Neural crest cell (in vitro differentiated cells): ENCODE results near the gene OR7G3. TPM values are rescaled to one million over a fixed set of nuclear protein-coding genes. Genes with fewer than 3 reads are reported as not detected.

Experiments
- DNase-seq: peaks from one replicate; pipeline ENCODE4 v3.0.0; 2021; ENCODE audit warnings: low read depth, mixed read lengths, low spot score
- H3K27ac Mint-ChIP-seq: one replicate; pipeline ENCODE4 v1.8.0; 2021; ENCODE audit warnings: mild to moderate bottlenecking, mixed read lengths; ENCODE audit not compliant: unreplicated experiment
- H3K27me3 Mint-ChIP-seq: 2 replicates; pipeline ENCODE4 v1.8.0; 2021; ENCODE audit warnings: low read depth, mild to moderate bottlenecking, mixed read lengths
- H3K36me3 Mint-ChIP-seq: 2 replicates; pipeline ENCODE4 v1.8.0; 2021; ENCODE audit warnings: low read depth, mild to moderate bottlenecking, mixed read lengths
- H3K4me1 Mint-ChIP-seq: 2 replicates; pipeline ENCODE4 v1.8.0; 2021; ENCODE audit warnings: mixed read lengths
- H3K4me3 Mint-ChIP-seq: one replicate; pipeline ENCODE4 v1.8.0; 2021; ENCODE audit warnings: mild to moderate bottlenecking, mixed read lengths
- H3K9me3 Mint-ChIP-seq: 2 replicates; pipeline ENCODE4 v1.8.0; 2021; ENCODE audit warnings: mixed read lengths
- CTCF ChIP-seq: fragments of 200-600 bp; sonication (generic); conservative IDR thresholded peaks from 2 replicates; pipeline ENCODE4 v1.5.0; 2021; ENCODE audit warnings: antibody characterized with exemption, mild to moderate bottlenecking
- long read RNA-seq: library from polyadenylated mRNA; unstranded; transcript quantifications from one replicate; pipeline ENCODE4 v2.0.0, GENCODE V29; 2020
- total RNA-seq: library from RNA; stranded (reverse); gene quantifications from 2 replicates; pipeline ENCODE4 v1.2.1, GENCODE V29; 2021

The OR7G3 gene
- not detected in 2 replicates for total RNA-seq
- long read RNA-seq, result 0 reads

GRCh38 chr19:9126900-9127405 is at the start of gene OR7G3:
TSS of gene OR7G3 (minus strand) at chr19:9126950. CDS start at chr19:9126950, 0 bp downstream.
- Mint-ChIP-seq H3K36me3 (no peaks in the 10 kb centered on the region), H3K4me1 (no peaks in the 10 kb centered on the region), H3K27ac (no peak within 1 kb of the TSS), H3K4me3 (no peak within 1 kb of the TSS), H3K27me3 (peaks cover 22% of the 10 kb centered on the region), H3K9me3 (peaks cover 3% of the 10 kb centered on the region)
- TF ChIP-seq CTCF, result no peak
- DNase-seq, result no peak

GRCh38 chr19:9175326-9175725 is 48.6 kb upstream of the OR7G3 start:
- Mint-ChIP-seq H3K27ac (no peak overlapping the region), H3K36me3 (peaks cover 24% of the 10 kb centered on the region), H3K27me3 (peaks cover 10% of the 10 kb centered on the region), H3K4me3 (no peak overlapping the region), H3K9me3 (peaks cover 8% of the 10 kb centered on the region), H3K4me1 (no peaks in the 10 kb centered on the region)
- no peak for TF ChIP-seq CTCF
- DNase-seq, result no peak

GRCh38 chr19:9171393-9171991 is 44.7 kb upstream of the OR7G3 start:
- no peak overlapping the region for H3K4me3 Mint-ChIP-seq
- no peaks in the 10 kb centered on the region for H3K4me1 Mint-ChIP-seq
- no peaks in the 10 kb centered on the region for H3K27me3 Mint-ChIP-seq
- no peak for TF ChIP-seq CTCF
- no peak for DNase-seq
- H3K36me3 Mint-ChIP-seq, result peaks cover 19% of the 10 kb centered on the region
- H3K27ac Mint-ChIP-seq, result no peak overlapping the region
- peaks cover 4% of the 10 kb centered on the region for H3K9me3 Mint-ChIP-seq

GRCh38 chr19:9166846-9167245 is 40.1 kb upstream of the OR7G3 start:
- H3K9me3 Mint-ChIP-seq, result peaks cover 5% of the 10 kb centered on the region
- no peak for DNase-seq
- no peak for TF ChIP-seq CTCF
- H3K27ac Mint-ChIP-seq, result no peak overlapping the region
- peaks cover 36% of the 10 kb centered on the region for H3K36me3 Mint-ChIP-seq
- H3K4me1 Mint-ChIP-seq, result no peaks in the 10 kb centered on the region
- no peak overlapping the region for H3K4me3 Mint-ChIP-seq
- no peaks in the 10 kb centered on the region for H3K27me3 Mint-ChIP-seq

GRCh38 chr19:9165261-9165660 is 38.5 kb upstream of the OR7G3 start:
- peaks cover 52% of the 10 kb centered on the region for H3K36me3 Mint-ChIP-seq
- DNase-seq, result no peak

More at GRCh38 chr19:9165261-9165660, 38.5 kb upstream of the OR7G3 start:
- H3K9me3 Mint-ChIP-seq, result peaks cover 10% of the 10 kb centered on the region
- no peak overlapping the region for H3K4me3 Mint-ChIP-seq
- H3K4me1 Mint-ChIP-seq, result no peaks in the 10 kb centered on the region
- TF ChIP-seq CTCF, result no peak
- no peaks in the 10 kb centered on the region for H3K27me3 Mint-ChIP-seq
- H3K27ac Mint-ChIP-seq, result no peak overlapping the region
